GM18870 (cell line): ENCODE results near the gene GIGYF2.
"Not testable (repeated sequence)": the region's sequence is repeated elsewhere in the genome, so short reads cannot be mapped to it uniquely, and the experiment has no call there.

Experiments
- ATAC-seq: cut with Tn5 transposase; IDR thresholded peaks from one replicate; pipeline ENCODE4 v1.9.1; 2021; ENCODE audit warnings: moderate library complexity; ENCODE audit not compliant: unreplicated experiment

The GIGYF2 gene

GRCh38 chr2:232687382-232688160 lies 9.6 kb upstream of the GIGYF2 start:
- no peak for ATAC-seq

GRCh38 chr2:232688201-232688600 lies 8.9 kb upstream of the GIGYF2 start:
- no peak for ATAC-seq

GRCh38 chr2:232689152-232689910 lies 7.8 kb upstream of the GIGYF2 start:
- ATAC-seq, result no peak

DNA sequence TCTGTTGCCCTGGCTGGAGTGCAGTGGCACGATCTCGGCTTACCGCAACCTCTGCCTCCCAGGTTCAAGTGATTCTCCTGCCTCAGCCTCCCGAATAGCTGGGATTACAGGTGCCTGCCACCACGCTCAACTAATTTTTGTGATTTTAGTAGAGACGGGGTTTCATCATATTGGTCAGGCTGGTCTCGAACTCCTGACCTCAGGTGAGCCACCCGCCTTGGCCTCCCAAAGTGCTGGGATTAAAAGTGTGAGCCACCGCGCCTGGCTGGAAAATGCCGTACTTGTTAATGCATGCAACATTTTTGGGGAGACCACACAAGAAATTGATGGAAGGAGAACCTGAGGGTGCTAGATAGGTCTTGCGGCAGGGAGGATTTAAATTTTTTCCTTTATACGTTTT lies 6.0 kb upstream of the GIGYF2 start:
- not testable (repeated sequence) for ATAC-seq

GRCh38 chr2:232693344-232693743 lies 3.8 kb upstream of the GIGYF2 start:
- ATAC-seq, result no peak

DNA sequence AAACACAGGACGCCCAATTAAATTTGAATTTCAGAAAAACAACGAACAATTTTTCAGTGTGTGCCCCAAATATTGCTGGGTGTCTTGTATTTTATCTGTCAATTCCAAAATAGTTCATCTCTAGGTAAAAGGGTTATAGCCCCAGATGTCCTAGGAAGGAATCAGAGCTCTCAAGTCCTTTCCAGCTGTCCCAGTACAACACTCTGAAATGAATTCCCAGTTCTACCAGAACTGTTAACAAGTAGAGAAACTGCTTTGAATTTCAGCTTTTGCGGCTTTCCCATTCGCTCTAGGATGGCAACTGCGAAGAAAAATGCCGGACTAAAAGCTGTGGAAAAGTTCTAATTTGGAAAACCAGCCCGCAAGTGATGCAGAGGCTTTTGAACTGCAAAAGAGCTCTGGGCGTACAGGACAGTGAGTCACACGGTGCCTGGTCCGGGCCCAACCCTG lies 497 bp upstream of the GIGYF2 start:
- no peak for ATAC-seq

- peak; percentile 27 for ATAC-seq
Observed at GRCh38 chr2:232697807-232698110, 628 bp downstream of the GIGYF2 start.

GRCh38 chr2:232698556-232699091 lies 1.5 kb downstream of the GIGYF2 start:
- no peak for ATAC-seq

- ATAC-seq, result no peak
Observed at GRCh38 chr2:232699110-232699509, 2.0 kb downstream of the GIGYF2 start.

DNA sequence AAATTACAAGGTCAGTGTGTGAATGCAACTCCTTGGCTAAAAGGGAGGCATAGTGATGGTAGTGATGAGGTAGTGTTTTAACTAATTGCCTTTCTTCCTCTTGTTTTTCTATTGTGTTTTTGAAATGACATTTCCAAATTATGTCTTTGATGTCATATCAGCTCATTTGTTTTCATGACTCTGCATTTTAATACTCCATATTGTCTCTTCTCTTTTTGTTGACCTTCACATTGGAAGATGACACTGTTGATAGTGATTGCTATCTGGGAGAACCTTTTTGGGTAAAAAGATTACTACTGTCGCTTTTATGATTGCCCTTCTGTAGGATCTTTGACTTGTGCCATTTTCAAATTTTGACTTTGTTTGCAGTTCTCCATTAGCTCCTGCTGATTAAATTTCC lies 3.0 kb downstream of the GIGYF2 start:
- ATAC-seq, result no peak

DNA sequence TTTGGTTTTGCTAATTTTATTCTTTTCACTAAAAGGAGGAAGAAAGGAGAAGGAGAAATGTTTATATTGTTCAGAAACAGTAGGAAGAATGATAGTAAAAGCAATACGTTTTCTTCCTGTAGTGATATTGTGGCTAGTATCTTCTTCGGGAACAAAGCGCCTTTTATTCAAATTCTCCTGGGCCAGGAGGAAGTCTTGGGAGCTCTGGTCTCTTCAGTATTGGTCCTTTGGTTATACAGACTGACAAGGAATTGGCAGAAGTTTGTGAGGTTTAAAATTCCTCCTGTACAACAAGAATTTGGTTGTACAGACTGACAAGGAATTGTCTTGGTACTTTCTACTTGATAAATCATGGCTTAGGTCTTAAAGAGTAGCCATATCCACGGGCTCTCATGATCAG lies 9.9 kb downstream of the GIGYF2 start:
- ATAC-seq, result no peak

DNA sequence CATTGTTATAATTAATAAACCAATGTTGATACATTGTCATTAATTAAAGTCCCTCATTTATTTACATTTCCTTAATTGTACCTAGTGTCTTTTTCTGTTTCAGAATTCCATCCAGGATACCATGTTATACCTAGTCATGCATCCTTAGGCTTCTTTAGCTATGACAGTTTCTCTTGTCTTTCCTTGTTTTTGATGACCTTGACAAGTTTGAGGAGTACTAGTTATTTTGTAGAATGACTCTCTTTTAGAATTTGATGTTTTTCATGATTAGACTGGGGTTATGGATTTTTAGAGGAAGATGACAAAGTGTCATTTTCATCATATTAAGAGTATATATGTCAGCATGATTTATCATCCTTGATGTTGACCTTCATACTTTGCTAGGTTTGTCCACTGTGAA lies 16.4 kb downstream of the GIGYF2 start:
- ATAC-seq, result no peak

DNA sequence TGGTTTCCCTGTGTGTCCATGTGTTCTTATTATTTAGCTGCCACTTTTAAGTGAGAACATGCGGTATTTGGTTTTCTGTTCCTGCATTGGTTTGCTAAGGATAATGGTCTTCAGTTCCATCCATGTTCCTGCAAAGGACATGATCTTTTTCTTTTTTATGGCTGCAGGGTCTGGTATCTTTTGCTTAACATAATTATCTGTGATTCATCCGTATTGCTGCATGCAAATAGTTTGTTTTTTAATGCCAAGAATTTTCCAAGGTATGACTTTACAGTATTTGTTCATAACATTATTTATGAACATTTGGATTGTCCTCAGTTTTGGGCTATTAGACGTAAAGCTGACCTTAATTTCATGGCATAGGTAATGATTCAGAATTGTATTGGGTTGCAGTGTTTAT lies 17.8 kb downstream of the GIGYF2 start:
- ATAC-seq, result no peak

DNA sequence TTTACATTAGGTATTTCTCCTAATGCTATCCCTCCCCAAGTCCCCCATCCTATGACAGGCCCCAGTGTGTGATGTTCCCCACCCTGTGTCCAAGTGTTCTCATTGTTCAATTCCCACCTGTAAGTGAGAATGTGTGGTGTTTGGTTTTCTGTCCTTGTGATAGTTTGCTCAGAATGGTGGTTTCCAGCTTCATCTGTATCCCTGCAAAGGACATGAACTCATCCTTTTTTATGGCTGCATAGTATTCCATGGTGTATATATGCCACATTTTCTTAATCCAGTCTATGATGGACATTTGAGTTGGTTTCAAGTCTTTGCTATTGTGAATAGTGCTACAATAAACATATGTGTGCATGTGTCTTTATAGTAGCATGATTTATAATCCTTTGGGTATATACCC lies 22.9 kb downstream of the GIGYF2 start:
- ATAC-seq, result not testable (repeated sequence)

- ATAC-seq, result no peak
Observed at GRCh38 chr2:232721261-232721660, 24.1 kb downstream of the GIGYF2 start.

- no peak for ATAC-seq
Observed at GRCh38 chr2:232721882-232722281, 24.8 kb downstream of the GIGYF2 start.

DNA sequence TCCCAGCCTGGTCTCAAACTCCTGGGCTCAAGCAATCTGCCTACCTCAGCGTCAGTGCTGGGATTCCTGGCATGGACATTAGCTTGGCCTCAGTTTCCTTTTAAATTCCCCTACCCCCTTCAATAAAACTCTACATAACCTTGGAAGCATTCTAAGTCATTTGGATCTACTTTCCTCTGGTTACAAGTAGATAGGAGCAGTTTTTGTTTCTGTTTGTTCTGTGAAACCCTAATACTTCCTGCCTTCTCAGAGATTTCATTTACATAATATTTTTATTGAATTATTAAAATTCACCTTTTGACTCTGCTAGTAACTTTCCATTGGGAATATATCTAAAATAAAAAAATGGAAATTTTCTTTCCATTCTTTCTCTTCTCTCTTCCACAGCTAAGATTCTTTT lies 25.9 kb downstream of the GIGYF2 start:
- no peak for ATAC-seq

DNA sequence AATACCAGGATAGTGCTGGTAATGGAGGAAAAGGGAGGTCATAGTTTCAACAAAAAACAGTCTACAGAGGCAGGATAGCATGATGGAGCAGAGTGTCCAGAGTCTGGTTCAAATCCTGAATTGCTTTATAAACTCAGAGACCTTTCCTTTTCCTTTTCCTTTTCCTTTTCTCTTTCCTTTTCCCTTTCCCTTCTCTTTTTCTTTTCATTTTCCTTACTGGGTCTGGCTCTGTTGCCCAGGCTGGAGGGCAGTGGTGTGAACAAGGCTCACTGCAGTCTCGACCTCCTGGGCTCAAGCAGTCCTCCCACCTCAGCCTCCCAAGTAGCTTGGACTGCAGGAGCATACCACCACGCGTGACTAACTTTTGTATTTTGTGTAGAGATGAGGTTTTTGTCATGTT lies 31.7 kb downstream of the GIGYF2 start:
- no peak for ATAC-seq

DNA sequence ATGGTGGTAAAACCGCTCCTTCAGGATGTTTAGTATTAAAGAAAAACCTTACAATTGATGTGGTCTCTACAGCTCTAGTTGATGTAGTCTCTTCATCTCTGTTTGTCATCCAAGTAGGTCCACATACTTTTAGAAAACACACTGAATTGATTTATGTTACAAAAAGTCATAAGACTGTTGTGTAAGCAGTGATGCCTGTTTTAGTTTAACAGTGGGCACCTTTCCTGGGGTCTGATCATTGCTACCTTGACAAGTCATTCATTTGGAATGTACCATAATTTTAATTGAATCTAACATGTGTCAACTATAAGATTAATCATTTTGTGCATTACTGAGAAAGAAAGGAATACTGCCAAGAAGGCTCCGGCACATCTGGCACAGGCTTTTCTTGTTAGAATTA lies 34.3 kb downstream of the GIGYF2 start:
- no peak for ATAC-seq

- ATAC-seq, result no peak
Observed at GRCh38 chr2:232741294-232741693, 44.2 kb downstream of the GIGYF2 start.

DNA sequence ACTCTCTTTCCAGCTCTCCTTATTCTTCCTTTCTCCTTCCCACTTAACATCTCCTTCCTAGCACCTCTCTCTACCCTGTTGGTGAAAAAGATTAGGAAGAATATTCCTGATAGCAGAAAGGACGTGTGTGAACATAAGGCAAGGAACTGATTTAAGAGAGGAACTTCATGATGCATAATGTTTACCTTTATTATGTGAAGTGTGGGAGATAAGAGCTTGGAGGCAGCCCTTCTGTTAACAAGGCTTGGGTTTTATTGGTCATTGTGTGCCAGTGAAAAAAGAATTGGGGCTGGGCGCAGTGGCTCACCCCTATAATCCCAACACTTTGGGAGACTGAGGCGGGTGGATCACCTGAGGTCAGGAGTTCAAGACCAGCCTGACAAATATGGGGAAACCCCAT lies 44.8 kb downstream of the GIGYF2 start:
- no peak for ATAC-seq

- no peak for ATAC-seq
Observed at GRCh38 chr2:232744963-232745362, 47.8 kb downstream of the GIGYF2 start.
